Erythroblast (primary cell): ENCODE measurements around the gene DYNC1LI2.

Source experiments
- GATA1 ChIP-seq: IDR thresholded peaks from 2 replicates; pipeline ENCODE4 v1.6.1; 2011; ENCODE audit warnings: low read depth, mild to moderate bottlenecking, control low read depth, low read length, moderate library complexity
- POLR2A ChIP-seq: IDR thresholded peaks from 2 replicates; pipeline ENCODE4 v1.6.1; 2011; ENCODE audit warnings: mild to moderate bottlenecking, low read length

GRCh38 chr16:66681676-66682075, 69.7 kb downstream of the DYNC1LI2 start:
- TF ChIP-seq POLR2A (no peak), GATA1 (no peak)
